ENCODE data around the gene UCP3.

DNA sequence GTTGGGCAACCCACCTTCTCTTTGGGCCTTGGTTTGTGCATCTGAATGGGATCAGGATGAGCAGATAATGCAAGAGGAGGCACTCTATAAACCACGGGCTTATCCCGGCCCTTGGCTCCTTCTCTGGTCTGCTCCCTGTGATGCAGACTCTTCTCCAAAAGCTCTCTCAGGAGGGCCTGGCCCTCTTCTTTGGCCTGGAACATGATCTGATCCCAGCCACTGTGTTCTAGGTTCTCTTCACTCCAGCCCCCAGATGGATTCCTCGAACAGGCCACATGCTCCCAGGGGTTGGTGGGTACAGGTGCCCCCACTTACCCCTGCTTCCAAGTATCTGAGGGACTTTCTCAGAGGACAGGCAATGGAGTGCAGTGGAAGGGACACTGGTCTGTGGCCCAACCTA is 8.7 kb upstream of the UCP3 start:
- TF ChIP-seq, protein P1, sequence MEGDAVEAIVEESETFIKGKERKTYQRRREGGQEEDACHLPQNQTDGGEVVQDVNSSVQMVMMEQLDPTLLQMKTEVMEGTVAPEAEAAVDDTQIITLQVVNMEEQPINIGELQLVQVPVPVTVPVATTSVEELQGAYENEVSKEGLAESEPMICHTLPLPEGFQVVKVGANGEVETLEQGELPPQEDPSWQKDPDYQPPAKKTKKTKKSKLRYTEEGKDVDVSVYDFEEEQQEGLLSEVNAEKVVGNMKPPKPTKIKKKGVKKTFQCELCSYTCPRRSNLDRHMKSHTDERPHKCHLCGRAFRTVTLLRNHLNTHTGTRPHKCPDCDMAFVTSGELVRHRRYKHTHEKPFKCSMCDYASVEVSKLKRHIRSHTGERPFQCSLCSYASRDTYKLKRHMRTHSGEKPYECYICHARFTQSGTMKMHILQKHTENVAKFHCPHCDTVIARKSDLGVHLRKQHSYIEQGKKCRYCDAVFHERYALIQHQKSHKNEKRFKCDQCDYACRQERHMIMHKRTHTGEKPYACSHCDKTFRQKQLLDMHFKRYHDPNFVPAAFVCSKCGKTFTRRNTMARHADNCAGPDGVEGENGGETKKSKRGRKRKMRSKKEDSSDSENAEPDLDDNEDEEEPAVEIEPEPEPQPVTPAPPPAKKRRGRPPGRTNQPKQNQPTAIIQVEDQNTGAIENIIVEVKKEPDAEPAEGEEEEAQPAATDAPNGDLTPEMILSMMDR (IDR thresholded peaks at IDR 0.05): no peak
- TF ChIP-seq POLR2A (IDR thresholded peaks at IDR 0.05) (no peak), POLR2AphosphoS5 (IDR thresholded peaks at IDR 0.05) (no peak)

Measured in stomach (tissue), 4 donors.